Inflammatory macrophage treated with lipopolysaccharide for 1 hour (primary cell): Measurements from ENCODE around the gene TANGO2.

Source experiments
- DNase-seq, 2 donors: peaks; one replicate each; pipeline ENCODE4 v3.0.0-alpha.2; 2020 to 2022

TANGO2 gene

GRCh38 chr22:20028855-20029549 lies 8.1 kb downstream of the TANGO2 start:
- DNase-seq, result no peak

- DNase-seq, result no peak
These were observed 8.8 kb downstream of the TANGO2 start for GRCh38 chr22:20029550-20030225.

- DNase-seq, result no peak
These were observed 11.0 kb downstream of the TANGO2 start for GRCh38 chr22:20031732-20032406.

GRCh38 chr22:20032407-20032991 lies 11.6 kb downstream of the TANGO2 start:
- DNase-seq, result no peak

GRCh38 chr22:20033045-20033706 lies 12.3 kb downstream of the TANGO2 start:
- no peak for DNase-seq

GRCh38 chr22:20034143-20034542 lies 13.2 kb downstream of the TANGO2 start:
- no peak for DNase-seq

- DNase-seq, result no peak
These were observed 14.6 kb downstream of the TANGO2 start for GRCh38 chr22:20035375-20036083.

GRCh38 chr22:20036084-20036482 lies 15.2 kb downstream of the TANGO2 start:
- no peak for DNase-seq

- no peak for DNase-seq
These were observed 15.9 kb downstream of the TANGO2 start for GRCh38 chr22:20036535-20037392.

- peak in 1 of 2 donors; percentile 49 for DNase-seq
These were observed 16.5 kb downstream of the TANGO2 start for GRCh38 chr22:20037419-20037818.

GRCh38 chr22:20038574-20038973 lies 17.7 kb downstream of the TANGO2 start:
- DNase-seq, result no peak

- DNase-seq, result no peak
These were observed 18.9 kb downstream of the TANGO2 start for GRCh38 chr22:20039683-20040325.

GRCh38 chr22:20040327-20041200 lies 19.7 kb downstream of the TANGO2 start:
- DNase-seq, result no peak

- no peak for DNase-seq
These were observed 22.4 kb downstream of the TANGO2 start for GRCh38 chr22:20043057-20043996.

- DNase-seq, result no peak
These were observed 23.1 kb downstream of the TANGO2 start for GRCh38 chr22:20043997-20044342.

GRCh38 chr22:20044495-20045151 lies 23.7 kb downstream of the TANGO2 start:
- no peak for DNase-seq

- no peak for DNase-seq
These were observed 25.8 kb downstream of the TANGO2 start for GRCh38 chr22:20046730-20047129.

GRCh38 chr22:20051927-20052308 lies 31.0 kb downstream of the TANGO2 start:
- DNase-seq, result no peak
